SKM-1 (cell line): ENCODE results near the gene SLC40A1.
"Not testable (repeated sequence)": the region's sequence is repeated elsewhere in the genome, so short reads cannot be mapped to it uniquely, and the experiment has no call there.

Experiments used
- DNase-seq: peaks from one replicate; lab custom pipeline; 2025; ENCODE audit not compliant: unreplicated experiment; lab: John Stamatoyannopoulos, UW

SLC40A1 gene

GRCh38 chr2:189601652-189602051 lies 21.1 kb upstream of the SLC40A1 start:
- DNase-seq, result not testable (repeated sequence)

GRCh38 chr2:189601043-189601442 lies 20.5 kb upstream of the SLC40A1 start:
- no peak for DNase-seq

DNA sequence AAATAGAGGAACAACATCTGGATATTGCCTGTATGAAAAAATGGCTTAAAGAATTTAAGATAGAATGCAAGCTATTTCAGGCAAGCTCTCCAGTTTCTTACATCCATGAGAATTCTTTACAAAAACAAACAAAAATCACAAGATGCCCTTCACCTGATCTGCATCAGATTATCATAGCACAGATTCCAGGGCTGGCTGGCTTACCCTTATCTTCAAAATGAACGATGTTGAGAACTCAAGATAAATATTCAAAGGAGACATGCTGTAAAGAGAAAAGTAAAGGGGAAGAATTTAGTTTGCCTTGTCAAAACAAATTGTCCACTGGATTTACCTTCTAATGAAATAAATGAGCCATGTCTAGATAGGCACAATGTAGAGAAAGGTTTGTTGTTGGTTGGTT lies 18.7 kb upstream of the SLC40A1 start:
- DNase-seq, result no peak

DNA sequence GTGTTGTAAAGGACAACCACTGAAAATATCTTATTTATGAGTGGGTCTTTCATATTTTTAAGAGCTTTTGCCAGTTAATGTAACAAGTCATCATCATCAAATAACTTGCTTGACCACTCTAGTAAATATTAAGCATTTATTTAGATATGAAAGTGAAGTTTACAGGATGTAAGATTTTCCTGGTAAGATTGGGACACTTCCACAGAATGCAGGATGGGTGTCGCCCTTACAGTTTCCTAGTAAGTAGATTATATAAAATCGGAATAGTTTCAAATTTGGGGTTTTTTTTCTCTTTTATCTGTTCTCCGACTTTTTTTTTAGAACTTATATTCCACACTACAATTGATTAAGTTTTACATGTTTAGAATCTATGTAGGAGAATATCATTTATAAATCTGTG lies 14.8 kb upstream of the SLC40A1 start:
- no peak for DNase-seq

DNA sequence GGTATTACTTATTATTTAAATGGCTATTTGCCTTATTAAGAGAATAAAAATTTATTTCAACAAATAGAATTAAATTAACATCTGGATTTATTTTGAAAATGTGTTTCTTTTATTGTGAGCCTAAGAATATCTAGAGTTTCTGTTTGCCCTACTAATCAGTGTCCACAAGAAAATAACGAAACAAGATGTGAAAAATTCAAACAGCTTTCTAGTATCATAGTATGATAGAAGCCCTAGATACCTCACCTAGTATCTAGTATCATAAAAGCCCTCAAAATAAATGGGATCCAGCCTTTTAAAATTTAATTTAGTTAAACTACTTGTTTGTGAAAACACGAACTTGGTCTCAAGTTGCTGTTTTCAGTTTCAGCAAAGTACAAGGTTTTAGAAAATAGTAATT lies 13.7 kb upstream of the SLC40A1 start:
- no peak for DNase-seq

DNA sequence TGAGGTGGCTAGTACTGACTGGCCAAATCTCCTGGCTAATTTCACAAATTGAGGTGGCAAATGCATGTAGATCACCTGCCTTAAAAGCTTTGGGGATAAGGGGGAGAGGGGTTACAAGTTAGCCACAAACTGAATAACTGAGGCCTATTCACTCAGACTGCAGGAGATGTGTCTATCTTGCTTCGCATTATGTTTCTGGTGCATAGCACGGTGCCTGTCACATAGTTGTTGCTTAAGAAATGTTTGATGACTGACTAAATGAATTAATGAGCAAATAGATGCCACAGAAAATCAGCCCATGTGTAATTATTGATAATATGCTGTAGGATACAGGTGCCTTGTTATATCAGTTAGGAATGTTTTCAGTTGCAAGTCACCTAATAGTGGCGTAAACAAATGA lies 12.5 kb upstream of the SLC40A1 start:
- no peak for DNase-seq

DNA sequence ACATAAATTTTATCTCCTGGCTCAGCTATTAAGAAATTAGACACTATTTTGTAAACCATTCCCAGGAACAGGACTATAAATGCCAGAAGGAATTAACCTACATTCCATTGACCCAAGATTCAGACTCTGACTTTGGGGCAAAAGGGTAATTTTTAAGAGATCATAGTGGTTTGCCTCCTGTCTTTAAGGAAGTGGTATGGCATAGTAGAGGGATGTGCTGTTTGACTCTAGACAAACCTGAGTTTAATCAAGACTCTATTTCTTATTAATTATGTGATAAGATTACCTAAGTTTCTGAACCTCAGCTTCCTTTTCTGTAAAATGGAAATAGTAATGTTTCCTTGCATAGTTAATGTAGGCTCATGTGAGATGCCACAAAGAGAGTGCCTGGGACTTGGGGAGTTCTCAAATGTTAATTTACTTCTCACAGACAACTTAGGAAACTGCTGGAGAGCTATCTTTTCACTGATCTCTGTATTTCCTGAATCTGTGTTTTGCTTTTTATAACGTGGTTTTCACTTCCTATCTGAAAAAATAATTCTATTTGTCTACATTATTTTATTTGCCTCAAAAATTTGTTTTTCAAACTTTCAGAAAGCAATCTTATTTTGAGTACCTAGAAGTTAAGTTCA lies 11.9 kb upstream of the SLC40A1 start:
- no peak for DNase-seq

DNA sequence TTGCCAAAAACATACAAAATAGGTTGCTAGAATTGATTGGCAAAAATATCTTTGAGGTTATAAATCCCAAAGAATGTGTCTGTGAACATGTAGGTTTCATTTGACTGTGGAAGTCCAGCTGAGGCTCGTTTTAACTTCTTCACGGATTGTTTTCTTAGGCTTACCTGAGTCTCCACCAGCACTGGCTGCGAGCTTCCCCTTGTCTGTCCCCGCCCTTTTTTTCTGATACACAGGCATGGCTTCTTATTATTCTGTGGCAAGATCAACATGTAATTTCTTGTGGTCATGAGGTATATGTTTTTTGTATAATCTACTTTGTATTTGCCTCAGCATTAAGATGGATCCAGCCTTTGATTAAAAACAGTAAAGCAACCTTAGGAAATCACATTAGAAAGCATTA lies 7.2 kb upstream of the SLC40A1 start:
- DNase-seq, result no peak

DNA sequence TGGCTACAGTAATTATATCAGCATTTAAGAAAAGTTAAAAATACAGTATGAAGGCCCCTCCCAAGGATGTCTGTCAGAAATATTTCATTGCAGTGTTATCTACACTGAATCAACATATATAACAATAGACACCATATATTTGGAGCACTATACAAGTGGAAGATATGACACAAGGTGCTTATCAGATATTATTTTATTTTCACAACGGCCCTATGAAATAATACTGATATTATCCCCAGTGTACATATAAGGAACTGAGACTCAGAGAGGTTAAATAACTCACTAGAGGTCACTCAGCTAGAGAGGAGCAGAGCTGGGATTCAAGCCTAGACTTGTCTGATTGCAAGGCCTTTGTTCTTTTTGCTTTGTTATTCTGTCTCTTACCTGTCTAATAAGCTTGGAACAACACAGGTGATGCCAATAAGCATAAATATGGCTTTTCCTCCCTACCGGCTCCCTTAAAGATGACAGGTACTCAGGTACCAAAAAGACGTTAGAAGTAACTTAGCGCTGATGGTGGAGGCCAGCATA lies 4.7 kb upstream of the SLC40A1 start:
- no peak for DNase-seq

GRCh38 chr2:189584686-189585085 lies 4.1 kb upstream of the SLC40A1 start:
- no peak for DNase-seq

DNA sequence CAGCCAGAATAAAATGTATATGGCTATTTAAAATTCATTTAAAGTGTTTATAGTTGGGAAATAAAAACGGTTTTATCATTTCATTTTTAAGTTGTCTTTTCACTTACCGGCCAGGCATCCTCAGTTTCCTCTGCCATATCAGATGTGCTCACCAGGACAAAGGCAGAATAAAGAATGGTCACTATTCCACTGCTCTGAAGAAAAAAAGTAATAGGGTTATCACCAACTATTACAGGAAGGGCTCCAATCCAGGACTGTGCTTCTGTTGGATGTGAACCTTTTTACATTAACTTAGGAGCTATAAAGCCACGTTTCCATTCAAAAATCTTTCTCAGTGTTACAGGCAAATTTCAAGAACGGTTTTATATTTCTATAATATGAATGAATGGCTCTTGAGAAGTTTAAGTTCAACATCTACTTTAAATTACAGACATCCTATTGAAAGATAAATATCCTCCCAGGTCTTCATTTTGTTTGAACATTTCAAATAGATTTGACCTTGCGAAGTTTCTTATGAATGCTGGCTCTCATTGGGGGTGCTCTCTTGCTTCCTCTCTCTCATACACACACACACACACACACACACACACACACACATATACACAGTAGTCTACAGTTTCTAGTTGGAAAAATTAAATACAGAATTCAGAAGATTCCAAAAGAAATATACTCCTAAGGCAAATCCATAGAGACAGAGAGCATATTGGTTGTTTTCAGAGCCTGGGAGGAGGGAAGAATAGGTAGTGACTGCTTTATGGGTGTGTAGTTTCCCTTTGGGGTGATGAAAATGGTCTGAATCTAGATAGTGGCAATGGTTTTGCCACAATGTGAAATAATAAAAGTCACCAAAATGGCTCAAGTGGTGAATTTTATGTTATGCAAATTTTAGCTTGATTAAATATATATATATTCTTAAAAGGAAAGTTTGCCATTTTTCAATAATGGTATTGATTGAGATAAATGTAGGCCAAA lies 2.9 kb upstream of the SLC40A1 start:
- DNase-seq, result no peak

DNA sequence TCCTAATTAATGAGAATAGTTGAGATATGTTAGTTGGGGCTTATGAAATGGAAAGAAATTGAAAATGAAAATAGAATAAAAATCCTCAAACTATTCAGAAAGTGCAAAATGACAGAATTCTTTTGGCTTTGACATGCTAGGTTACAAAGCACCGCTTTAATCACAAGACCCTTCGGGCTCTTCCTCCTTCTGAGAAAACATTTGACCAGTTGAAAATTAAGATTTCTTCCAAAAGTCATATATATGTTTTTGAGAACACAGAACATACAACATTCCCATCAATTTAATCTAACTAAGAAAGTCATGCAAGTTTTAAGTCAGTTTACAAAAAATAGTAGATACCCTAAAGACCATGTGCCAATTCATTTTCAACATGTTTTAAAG lies 2.2 kb upstream of the SLC40A1 start:
- DNase-seq, result no peak

DNA sequence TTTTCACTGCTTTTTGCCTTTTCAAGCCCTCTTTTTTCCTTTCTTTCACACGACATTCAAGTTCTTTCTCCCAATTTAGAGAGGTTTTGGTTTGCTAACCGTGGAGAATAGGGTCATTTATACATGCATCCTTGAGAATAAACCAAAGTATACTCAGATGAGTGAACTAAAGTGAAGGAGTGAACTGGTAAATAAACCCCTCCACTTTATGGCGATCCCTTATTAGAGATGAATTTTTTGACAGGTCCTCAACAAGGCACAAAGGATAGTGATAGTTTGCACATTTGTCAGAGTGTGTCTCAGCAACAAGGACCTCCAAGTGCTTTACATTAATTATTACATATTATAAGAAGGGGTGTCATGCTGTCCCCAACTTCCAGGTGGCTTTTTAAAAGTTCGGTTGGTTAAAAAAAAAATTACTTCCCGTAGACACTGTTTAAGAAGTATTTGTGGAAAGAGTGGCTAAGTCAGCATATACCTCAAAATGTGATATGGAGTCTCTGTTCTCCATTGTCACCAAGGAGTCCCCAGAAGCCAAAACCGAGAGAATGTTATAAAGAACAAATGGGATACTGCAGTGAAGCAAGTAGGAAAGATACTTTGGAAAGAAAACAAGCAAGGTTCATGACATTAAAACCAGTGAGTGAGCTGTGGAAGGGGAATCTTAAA lies 1.7 kb upstream of the SLC40A1 start:
- DNase-seq, result no peak

DNA sequence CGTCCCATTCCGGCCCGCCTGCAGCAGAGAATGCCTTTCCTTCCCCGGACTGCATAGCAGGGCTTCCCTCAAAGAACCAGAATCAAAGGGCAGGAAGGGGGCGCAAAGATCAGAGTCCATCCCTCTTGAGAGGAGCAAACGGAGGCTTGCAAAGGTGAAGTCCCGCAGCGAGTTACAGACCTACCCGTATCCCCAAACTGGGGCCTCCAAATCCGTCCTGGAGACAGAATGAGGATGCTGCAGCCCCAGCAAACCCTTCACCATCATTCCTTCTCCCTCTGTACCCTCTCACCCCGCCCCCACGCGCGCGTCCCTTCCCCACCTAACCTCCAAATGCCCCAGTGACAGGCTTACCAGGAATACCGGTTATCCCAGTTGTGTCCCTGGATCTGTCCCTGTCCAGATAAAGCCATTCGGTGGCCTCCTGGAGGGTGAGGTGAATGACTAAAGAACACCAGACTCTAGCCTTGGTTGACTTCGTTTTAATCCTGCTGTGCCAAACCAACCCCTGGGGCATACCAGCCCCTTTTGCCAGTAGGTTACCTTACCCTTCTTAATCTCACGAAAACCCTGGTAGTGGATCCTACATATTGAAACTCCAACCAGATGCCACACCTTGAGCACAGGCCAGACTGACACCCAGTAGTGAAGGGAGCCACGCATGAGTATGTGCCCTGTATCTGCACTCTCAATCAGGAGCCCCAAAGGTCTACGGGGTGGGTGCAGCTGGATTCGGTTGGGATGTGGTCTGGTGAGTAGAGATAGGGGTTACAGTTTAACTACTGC lies 961 bp upstream of the SLC40A1 start:
- no peak for DNase-seq

DNA sequence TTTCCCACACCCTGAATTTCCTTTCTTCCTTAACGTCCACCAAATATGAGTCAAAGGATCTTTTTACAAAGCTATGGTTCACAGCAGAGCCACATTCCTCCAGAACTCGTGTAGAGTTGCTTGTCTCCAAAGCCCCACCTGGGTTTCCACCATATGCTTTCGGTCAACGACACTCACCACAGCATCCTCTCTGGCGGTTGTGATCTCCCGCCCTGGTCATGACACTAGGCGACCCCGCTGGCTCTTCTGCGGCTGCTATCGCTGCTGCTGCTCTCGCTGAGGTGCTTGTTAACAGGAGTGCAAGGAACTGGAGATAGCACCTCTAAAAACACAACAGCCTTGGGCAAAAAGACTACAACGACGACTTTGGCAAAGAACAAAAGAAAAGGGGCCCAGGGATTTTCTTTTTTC lies 340 bp downstream of the SLC40A1 start:
- no peak for DNase-seq

DNA sequence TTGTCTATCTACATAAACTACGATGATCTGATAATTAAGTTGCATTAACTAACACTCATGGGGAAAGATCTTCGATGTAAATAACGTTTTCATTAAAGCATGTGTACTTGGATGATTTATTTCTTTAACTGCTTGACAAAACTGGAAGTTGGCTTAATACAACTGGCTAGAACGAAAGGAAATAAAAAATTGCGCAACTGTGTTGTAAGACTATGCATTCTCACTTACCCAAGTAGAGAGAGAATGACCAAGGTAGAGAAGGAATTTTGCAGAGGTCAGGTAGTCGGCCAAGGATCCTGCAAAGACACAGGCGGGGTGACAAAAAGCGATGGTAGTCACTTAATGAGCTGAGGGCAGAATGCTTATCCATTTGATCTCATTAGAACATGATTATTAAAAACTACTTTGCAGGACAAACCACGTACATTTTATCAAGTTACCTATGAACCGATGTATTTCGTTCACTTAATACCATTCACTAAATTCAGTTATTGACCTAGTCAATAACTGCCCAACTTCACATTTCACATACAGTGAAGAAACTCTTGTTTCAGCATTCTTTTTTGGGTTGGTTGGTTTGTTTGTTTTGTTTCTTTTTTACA lies 900 bp downstream of the SLC40A1 start:
- peak; percentile 83 for DNase-seq

GRCh38 chr2:189578272-189578950 lies 2.2 kb downstream of the SLC40A1 start:
- DNase-seq, result no peak

DNA sequence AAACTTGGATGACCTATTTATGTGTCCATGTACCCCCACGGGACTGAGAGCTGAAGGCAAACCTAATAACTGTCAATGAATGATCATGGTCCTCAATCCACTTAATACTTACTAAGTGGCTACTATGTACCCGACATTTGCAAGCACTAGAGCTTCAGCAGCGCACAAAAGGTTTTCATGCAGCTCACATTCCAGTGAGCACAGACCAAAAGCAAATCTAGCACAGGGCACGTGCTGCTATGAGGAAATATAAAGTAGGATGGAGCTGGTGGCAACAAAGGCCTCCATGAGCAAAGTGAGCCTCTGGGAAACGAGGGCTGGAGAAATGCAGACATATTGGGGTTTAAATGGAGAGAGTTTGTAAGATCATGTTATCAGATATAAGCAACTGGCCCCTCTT lies 3.5 kb downstream of the SLC40A1 start:
- DNase-seq, result no peak

GRCh38 chr2:189576396-189576795 lies 4.2 kb downstream of the SLC40A1 start:
- no peak for DNase-seq
